Stimulated activated effector memory CD8-positive, alpha-beta T cell treated with anti-CD3 and anti-CD28 coated beads, Interleukin-12 subunit alpha, Interleukin-12 subunit beta, amount 100 ng/mL, for 72 hours (primary cell): Measurements from ENCODE around the gene MAD1L1.

Experiments
- ATAC-seq: fragments of 150-1000 bp; cut with Tn5 transposase; 2 replicates; pipeline ENCODE4 v1.10.0; 2021
- DNase-seq, 2 donors: peaks; one replicate each; pipeline ENCODE4 v3.0.0; 2021 to 2022; ENCODE audit warnings: low spot score in 2 of 2
- H3K27ac Mint-ChIP-seq: one replicate; pipeline ENCODE4 v1.8.0; 2022; ENCODE audit warnings: mild to moderate bottlenecking, mixed read lengths
- H3K36me3 Mint-ChIP-seq: one replicate; pipeline ENCODE4 v1.8.0; 2022; ENCODE audit warnings: mild to moderate bottlenecking, mixed read lengths
- H3K4me1 Mint-ChIP-seq: one replicate; pipeline ENCODE4 v1.8.0; 2022; ENCODE audit warnings: mixed read lengths
- H3K4me3 Mint-ChIP-seq: one replicate; pipeline ENCODE4 v1.8.0; 2022; ENCODE audit warnings: mild to moderate bottlenecking, mixed read lengths
- H3K9me3 Mint-ChIP-seq: one replicate; pipeline ENCODE4 v1.8.0; 2022; ENCODE audit warnings: mixed read lengths

The MAD1L1 gene

DNA sequence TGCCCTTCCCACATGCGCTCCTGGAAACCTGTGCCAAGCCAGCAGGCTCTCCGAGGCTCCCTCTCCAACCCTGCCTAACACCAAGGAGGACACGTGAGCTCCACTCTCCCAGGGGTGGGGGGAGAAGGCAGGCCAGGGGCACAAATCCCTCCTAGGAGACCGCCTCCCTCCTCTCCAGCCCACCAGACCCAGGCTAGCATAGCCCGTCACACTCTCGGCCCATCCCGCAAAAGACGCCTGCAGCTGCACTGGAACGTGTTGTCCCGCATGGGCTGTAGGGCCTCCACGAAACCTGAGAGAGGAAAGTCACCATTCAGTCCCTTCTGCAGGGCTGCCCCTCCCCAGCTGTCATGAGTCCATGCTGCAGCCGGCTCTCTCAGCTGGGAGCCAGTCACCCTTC is 126.3 kb downstream of the MAD1L1 start:
- peaks cover 26% of the 10 kb centered on the region for H3K36me3 Mint-ChIP-seq
- H3K27ac Mint-ChIP-seq, result no peak overlapping the region
- DNase-seq (no peak), ATAC-seq (no peak)
- peaks cover 6% of the 10 kb centered on the region for H3K9me3 Mint-ChIP-seq
- no peak overlapping the region for H3K4me3 Mint-ChIP-seq
- H3K4me1 Mint-ChIP-seq, result peaks cover 57% of the 10 kb centered on the region

DNA sequence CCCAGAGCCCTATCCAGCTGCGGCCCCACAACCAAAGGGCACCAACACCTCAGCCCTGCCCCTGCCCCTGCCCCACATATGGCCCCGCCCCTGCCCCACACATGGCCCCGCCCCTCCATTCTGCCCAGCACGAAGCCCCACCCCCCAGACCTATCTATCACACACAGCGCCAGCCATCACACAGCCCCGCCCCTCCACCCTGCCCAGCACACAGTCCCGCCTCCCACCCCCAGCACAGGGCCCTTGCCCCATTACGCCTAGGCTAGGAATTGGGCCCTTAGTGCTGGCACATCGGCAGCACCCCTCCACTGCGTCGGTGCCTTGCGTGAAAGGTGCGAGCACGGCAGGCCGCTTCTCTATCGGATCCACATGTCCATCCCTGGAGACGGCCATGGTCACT is 126.8 kb downstream of the MAD1L1 start:
- Mint-ChIP-seq H3K4me3 (no peak overlapping the region), H3K27ac (no peak overlapping the region), H3K9me3 (peaks cover 6% of the 10 kb centered on the region), H3K36me3 (peaks cover 23% of the 10 kb centered on the region), H3K4me1 (peaks cover 52% of the 10 kb centered on the region)
- ATAC-seq, result no peak
- no peak for DNase-seq

DNA sequence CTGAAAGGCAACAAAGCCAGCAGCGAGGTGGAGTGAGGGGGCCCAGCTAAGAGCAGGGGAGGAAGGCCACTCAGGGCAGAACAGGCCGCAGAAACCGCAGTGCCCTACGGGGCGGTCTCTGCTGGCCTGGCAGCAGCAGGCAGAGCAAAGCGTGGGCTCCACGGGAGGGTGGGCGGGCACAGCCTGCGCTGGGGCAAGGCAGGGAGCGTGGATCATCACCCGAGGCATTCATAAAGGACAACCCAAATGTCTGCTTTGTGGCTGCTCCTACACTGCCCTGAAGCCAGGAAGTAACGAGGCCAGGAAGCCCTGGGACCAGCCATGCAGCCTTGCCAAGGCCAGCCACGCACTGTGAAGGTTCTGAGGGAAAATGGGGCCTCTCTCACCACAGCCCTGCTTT is 127.5 kb downstream of the MAD1L1 start:
- DNase-seq (no peak), ATAC-seq (no peak)
- Mint-ChIP-seq H3K4me3 (no peak overlapping the region), H3K27ac (peak overlapping the region; percentile 65), H3K4me1 (peaks cover 46% of the 10 kb centered on the region), H3K36me3 (peaks cover 18% of the 10 kb centered on the region), H3K9me3 (peaks cover 6% of the 10 kb centered on the region)

DNA sequence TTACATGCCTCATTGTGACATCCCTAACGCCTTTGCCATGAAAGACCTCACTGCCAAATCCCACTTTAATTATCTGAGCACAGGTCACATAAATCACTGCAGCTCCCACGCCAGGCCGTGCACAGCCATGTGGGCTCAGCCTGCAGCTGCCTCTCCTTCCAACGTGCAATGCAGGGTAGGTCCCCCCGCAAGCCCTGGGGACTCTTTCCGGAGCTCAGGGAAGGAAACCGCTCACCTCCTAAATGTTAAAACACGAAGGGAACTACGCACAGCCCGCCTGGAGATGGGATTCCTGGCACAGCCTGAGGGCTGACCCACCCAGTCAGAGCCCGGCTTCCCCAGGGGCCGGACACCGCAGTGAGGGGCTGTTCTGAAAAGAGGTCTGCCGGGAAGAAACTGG is 128.0 kb downstream of the MAD1L1 start:
- no peak for ATAC-seq
- peaks cover 42% of the 10 kb centered on the region for H3K4me1 Mint-ChIP-seq
- peak overlapping the region; percentile 22 for H3K4me3 Mint-ChIP-seq
- H3K36me3 Mint-ChIP-seq, result peaks cover 18% of the 10 kb centered on the region
- H3K27ac Mint-ChIP-seq, result peak overlapping the region; percentile 65
- H3K9me3 Mint-ChIP-seq, result peaks cover 6% of the 10 kb centered on the region
- DNase-seq, result no peak

DNA sequence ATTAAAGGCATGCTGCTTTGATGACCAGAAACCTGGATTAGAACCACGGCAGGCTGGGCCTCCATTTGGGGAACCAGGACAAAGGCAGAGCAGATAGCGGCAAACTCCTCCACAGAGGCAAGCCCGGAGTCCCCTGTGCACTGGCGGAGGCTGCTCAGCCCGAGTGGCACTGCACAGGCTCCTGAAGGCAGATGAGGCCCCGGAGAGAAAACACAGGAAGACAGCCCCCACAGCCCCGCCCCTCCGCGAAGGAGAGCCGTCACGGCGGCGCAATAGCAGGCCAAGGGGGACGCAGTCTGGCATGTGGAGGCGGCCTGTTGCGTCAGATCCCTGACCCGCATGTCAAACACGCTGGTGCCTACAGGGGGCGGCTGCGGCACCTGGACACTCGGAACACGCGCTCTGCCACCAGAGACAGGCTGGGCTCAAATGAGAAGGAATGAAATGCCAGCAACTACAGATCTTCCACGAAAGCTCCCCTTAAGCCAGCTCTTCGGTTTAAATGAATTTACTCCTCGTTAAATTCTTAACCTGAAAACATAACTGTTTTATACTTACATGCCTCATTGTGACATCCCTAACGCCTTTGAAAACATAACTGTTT is 128.5 kb downstream of the MAD1L1 start:
- H3K9me3 Mint-ChIP-seq, result peaks cover 6% of the 10 kb centered on the region
- peaks cover 46% of the 10 kb centered on the region for H3K4me1 Mint-ChIP-seq
- H3K27ac Mint-ChIP-seq, result peak overlapping the region; percentile 65
- peak; percentile 81 for ATAC-seq
- peak; percentile 56 to 85 for DNase-seq
- peak overlapping the region; percentile 22 for H3K4me3 Mint-ChIP-seq
- H3K36me3 Mint-ChIP-seq, result peaks cover 18% of the 10 kb centered on the region

DNA sequence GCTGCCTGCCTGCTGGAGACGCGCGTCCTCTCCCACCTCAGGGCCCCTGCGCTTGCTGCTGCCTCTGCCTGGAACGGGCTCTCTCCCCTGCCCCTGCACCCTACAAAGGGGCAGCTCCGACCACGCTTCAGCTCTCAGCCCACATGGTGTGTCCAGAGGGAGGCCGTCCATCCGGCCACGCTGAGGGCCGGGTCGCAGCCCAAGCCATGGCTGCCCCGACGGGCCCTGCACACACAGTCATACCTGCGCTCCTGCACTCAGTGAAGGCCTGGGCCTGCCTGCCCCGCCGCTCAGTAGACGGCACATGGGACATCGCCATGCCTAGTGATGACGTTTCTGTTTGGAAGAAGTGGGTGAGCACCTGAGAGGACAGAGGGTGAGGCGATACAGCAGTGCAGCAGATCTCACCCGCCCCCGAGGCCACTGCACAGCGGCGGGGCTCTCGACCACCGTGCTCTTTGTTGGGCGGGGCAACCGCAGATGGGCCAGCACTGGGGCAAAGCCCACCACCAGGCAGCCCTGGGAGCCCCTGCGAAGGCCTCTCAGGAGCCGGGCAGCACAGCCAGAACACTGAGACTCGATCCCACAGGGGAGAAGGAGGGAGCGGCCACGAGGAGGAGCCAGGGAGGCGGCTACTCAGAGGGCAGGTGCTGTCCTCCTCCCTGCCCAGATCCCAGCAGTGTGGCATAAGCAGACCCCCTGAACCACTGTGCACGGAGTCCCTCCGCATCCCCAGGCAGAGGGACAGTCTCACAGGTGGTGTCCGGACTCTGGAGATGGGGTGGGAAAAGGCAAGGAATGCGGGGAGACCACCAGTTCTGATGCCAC is 129.5 kb downstream of the MAD1L1 start:
- Mint-ChIP-seq H3K4me3 (peak overlapping the region; percentile 22), H3K27ac (peak overlapping the region; percentile 80), H3K36me3 (peaks cover 18% of the 10 kb centered on the region), H3K4me1 (peaks cover 53% of the 10 kb centered on the region), H3K9me3 (peaks cover 6% of the 10 kb centered on the region)
- DNase-seq, result no peak
- no peak for ATAC-seq

DNA sequence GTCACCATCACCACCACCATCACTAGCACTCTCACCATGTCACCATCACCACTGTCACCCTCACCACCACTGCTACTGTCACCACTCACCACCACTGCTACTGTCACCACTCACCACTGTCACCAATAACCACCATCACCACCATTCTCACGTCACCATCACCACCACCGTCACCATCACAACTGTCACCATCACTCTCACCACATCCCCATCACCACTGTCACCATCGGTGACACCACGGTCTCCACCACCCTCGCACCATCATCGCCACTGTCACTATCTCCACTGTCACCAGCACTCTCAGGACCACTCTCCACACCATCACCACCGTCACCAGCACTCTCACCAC is 130.4 kb downstream of the MAD1L1 start:
- H3K36me3 Mint-ChIP-seq, result peaks cover 18% of the 10 kb centered on the region
- H3K4me3 Mint-ChIP-seq, result no peak overlapping the region
- ATAC-seq (peak; percentile 56), DNase-seq (no peak)
- peaks cover 6% of the 10 kb centered on the region for H3K9me3 Mint-ChIP-seq
- H3K27ac Mint-ChIP-seq, result peak overlapping the region; percentile 80
- H3K4me1 Mint-ChIP-seq, result peaks cover 55% of the 10 kb centered on the region

DNA sequence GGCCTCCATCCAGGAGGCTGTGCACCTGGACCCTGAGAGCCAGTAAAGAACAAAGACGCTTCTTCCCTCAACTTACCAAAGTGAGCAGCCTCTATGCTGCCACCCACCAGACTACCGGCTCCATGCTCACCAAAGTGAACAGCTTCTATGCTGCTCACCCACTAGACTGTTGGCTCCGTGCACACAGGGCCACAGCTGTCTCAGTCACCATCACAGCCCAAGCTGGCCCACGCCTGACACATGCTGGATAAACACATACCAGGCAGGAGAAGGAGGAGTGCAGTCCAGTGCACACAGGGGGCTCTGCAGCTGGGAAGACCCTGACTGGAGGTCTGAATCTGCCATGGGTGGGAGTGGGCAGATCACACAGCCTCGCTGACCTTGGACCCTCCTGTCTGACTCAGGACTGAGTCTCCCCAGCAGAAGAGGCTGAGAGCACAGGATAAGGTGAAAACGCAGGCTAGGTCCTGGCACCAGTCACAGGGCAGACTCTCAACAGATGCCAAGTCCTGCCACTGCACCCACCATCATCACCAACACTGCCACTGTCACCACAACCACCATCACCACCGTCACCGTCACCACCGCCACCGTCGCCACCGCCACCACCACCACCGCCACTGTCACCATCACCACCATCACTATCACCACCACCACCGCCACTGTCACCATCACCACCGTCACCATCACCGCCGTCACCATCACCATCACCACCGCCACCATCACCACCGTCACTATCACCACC is 130.9 kb downstream of the MAD1L1 start:
- Mint-ChIP-seq H3K4me3 (no peak overlapping the region), H3K27ac (peak overlapping the region; percentile 80)

DNA sequence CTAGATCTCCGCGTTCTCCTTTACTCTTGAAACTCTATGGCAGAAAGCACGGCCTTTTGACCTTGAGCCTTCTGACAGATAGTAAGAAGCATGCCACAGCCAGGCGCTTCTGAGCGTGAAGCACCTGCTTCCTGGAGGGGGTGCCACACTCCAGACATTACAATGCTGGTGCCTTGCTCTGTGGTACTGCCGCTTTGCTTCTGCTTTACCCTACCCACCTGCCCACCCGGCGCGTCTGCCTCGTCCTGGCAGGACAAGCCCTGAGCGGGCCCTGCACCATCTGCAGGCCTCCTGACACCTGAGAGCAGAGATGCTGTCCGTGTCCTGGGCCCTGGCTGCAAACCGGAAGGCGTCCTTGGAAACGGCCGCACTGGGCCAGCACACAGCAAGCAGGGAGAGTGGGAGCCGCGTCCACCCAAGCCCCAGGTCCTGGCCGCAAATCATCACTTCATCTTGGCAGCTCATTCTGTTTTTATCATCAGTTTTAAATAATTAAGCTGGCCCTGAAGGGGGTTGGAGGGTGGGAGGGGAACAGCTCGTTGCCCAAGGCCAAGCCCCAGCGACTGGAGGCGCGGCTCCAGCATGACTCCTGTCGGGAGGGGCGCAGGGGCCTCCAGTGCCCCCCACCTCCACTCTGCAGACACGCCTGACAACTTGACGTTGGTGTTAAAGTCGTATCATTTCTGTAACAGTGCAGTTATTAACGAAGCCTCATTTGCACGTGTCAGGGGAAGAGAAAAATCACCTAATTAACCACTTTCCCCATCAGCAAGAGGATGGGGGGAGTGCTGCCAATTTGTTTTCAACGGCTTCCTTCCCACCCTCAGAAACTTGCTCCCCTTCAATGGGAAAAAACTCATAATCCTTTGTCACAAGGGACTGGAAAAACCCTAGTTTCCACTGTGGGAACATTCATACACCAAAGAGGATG is 132.2 kb downstream of the MAD1L1 start:
- Mint-ChIP-seq H3K9me3 (peaks cover 6% of the 10 kb centered on the region), H3K27ac (no peak overlapping the region), H3K4me1 (peaks cover 63% of the 10 kb centered on the region), H3K36me3 (peaks cover 18% of the 10 kb centered on the region), H3K4me3 (no peak overlapping the region)
- no peak for DNase-seq
- no peak for ATAC-seq

More for the DNA sequence above, 130.9 kb downstream of the MAD1L1 start:
- H3K36me3 Mint-ChIP-seq, result peaks cover 18% of the 10 kb centered on the region
- ATAC-seq, result no peak
- H3K4me1 Mint-ChIP-seq, result peaks cover 59% of the 10 kb centered on the region
- no peak for DNase-seq
- peaks cover 6% of the 10 kb centered on the region for H3K9me3 Mint-ChIP-seq

DNA sequence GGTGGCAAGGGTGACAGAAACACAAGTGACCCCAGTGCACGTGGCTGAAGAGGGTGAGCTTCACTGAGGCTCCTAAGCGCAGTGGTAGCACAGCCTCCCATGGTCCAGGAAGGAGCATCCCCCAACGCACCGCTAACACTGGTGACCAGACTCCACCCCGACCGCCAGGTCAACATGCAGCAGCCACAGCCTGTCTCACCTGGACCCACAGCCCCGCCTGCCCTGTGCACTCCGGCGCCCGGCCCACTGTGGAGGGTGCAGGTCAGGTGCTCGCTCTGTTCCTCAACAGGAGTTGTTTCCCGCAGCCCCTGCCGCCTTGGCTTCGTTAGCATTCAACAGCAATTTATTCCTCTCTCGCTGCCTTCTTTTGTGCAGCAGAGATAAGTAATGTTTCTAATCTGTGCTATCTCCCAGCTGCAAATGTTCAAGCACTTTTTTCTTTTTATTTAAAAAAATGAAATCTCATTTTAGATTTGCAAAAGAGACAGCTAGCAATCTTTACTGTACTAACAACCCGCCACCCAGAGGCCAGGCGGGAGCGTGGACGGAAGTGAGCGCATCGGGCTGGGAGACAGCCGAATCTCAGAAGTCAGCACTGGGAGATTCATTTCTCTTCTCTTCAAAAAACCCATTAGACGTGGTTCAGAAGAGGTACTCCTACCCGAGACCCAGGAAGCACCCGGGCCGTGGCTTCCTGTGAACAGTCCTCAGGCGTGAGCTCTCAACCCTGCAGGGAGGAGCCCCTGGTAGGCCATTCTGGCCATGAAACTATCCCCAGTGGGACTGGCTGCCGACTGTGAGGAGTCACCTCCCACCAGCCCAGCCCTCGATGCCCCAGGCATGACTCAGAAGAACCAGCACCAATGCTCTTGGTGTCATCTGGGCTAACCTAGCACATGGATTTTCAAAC is 133.4 kb downstream of the MAD1L1 start:
- peaks cover 6% of the 10 kb centered on the region for H3K9me3 Mint-ChIP-seq
- peaks cover 63% of the 10 kb centered on the region for H3K4me1 Mint-ChIP-seq
- peaks cover 18% of the 10 kb centered on the region for H3K36me3 Mint-ChIP-seq
- no peak overlapping the region for H3K4me3 Mint-ChIP-seq
- ATAC-seq (no peak), DNase-seq (no peak)
- H3K27ac Mint-ChIP-seq, result no peak overlapping the region

DNA sequence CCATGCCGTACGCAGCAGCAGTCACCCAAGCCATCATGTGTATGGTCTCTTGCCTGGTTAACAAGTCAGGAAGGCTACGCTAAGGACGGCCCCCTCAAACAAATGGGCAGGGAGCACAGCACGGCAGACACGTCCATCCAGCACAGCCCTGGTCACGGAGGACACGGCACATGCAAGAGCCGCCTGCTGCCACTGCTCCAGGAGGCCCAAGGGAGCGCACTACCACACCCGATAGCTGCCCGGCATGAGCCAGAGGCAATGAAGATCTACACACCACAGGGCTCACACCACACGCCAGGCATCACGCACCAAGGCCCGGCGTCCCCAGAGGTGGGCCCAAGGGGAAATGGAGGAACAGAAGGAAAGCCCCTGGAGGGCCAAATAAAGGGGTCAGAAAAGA is 134.2 kb downstream of the MAD1L1 start:
- H3K9me3 Mint-ChIP-seq, result peaks cover 6% of the 10 kb centered on the region
- H3K4me3 Mint-ChIP-seq, result no peak overlapping the region
- no peak overlapping the region for H3K27ac Mint-ChIP-seq
- peaks cover 60% of the 10 kb centered on the region for H3K4me1 Mint-ChIP-seq
- DNase-seq (no peak), ATAC-seq (no peak)
- H3K36me3 Mint-ChIP-seq, result peaks cover 18% of the 10 kb centered on the region

DNA sequence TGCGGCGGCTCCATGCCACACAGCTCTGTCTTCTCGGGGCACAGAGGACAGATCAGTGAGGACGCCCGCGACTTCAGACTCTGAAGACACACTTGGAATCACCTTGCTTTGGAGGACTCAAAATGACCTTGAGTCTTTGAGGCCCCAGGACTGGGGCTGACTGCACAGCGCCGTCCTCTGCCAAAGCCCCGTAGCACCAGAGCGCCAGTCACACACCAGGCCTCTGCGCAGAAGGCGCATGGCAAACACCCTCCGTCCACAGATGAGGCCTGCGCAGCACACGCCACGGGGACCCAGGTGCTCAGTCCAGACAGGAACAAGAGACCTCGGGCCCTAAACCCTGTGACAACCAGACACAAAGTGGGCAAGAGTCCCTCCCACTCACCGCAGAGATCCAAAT is 134.7 kb downstream of the MAD1L1 start:
- DNase-seq (no peak), ATAC-seq (no peak)
- H3K27ac Mint-ChIP-seq, result no peak overlapping the region
- H3K36me3 Mint-ChIP-seq, result peaks cover 16% of the 10 kb centered on the region
- H3K4me1 Mint-ChIP-seq, result peaks cover 58% of the 10 kb centered on the region
- peaks cover 6% of the 10 kb centered on the region for H3K9me3 Mint-ChIP-seq
- no peak overlapping the region for H3K4me3 Mint-ChIP-seq

DNA sequence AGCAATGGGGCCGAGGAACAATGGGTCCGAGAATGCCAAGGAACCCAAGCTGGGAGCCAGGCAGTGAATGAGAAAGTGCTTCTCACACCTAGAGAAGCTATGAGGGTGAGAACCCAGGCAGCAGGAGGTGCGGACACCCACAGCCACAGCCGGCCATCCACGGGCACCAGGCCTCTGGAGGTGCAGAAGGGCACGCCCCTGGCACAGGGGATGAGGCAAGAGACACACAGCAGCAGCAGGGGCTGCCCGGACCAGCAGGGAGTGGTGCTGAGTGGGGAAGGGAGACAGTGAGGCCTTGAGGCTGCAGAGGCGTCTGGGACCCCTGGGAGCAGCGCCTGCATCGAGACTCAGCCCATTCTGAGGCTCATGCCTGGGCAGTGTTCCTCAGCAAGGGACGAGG is 135.3 kb downstream of the MAD1L1 start:
- DNase-seq (no peak), ATAC-seq (no peak)
- no peak overlapping the region for H3K27ac Mint-ChIP-seq
- H3K4me1 Mint-ChIP-seq, result peaks cover 53% of the 10 kb centered on the region
- peaks cover 15% of the 10 kb centered on the region for H3K36me3 Mint-ChIP-seq
- peaks cover 4% of the 10 kb centered on the region for H3K9me3 Mint-ChIP-seq
- H3K4me3 Mint-ChIP-seq, result no peak overlapping the region
